ENCODE measurements around the gene SELENON.

GRCh38 chr1:25767437-25767770 lies 32.6 kb upstream of the SELENON start:
- no peak for TF ChIP-seq CTCF (IDR thresholded peaks at IDR 0.05)
- no peak for TF ChIP-seq POLR2AphosphoS5 (IDR thresholded peaks at IDR 0.05)
- TF ChIP-seq POLR2A (IDR thresholded peaks at IDR 0.05): no peak
